ENCODE results near the gene MACF1.
A peak's percentile ranks its signal among the peaks of the same experiment; 100 is the strongest.

MACF1 gene

DNA sequence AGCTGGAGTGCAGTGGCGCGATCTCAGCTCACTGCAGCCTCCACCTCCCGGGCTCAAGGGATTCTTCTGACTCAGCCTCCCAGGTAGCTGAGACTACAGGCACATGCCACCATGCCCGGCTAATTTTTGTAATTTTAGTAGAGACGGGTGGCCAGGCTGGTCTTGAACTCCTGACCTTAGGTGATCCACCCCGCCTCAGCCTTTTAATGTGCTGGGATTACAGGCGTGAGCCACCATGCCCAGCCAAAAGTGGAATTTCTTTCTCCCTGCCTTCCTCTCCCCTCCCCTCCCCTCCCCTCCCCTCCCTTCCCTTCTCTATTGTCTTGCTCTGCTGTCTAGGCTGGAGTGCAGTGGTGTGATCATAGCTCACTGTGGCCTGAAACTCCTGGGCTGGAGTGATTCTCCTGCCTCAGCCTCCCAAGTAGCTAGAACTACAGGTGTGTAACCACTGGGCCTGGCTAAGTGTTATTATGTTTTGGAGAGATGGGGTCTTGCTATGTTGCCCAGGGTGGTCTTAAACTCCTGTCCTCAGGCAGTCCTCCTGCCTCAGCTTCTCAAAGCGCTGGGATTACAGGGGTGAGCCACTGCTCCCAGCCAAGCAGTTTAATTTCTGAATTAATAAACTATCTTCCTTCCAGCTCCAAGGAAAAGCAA is 10.0 kb upstream of the MACF1 start:
- Histone ChIP-seq H3K27me3 (replicated peaks) (no peaks in the 10 kb centered on the region), H3K4me3 (ENCODE audit: low read depth, low read length) (no peak overlapping the region), H3K27ac (peak overlapping the region; percentile 30), H3K36me3 (replicated peaks) (no peaks in the 10 kb centered on the region)
- no peak for DNase-seq
- TF ChIP-seq, protein P1, sequence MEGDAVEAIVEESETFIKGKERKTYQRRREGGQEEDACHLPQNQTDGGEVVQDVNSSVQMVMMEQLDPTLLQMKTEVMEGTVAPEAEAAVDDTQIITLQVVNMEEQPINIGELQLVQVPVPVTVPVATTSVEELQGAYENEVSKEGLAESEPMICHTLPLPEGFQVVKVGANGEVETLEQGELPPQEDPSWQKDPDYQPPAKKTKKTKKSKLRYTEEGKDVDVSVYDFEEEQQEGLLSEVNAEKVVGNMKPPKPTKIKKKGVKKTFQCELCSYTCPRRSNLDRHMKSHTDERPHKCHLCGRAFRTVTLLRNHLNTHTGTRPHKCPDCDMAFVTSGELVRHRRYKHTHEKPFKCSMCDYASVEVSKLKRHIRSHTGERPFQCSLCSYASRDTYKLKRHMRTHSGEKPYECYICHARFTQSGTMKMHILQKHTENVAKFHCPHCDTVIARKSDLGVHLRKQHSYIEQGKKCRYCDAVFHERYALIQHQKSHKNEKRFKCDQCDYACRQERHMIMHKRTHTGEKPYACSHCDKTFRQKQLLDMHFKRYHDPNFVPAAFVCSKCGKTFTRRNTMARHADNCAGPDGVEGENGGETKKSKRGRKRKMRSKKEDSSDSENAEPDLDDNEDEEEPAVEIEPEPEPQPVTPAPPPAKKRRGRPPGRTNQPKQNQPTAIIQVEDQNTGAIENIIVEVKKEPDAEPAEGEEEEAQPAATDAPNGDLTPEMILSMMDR (IDR thresholded peaks at IDR 0.05; ENCODE audit: low read depth, low read length, missing control alignments): no peak
- in situ Hi-C loops (cut with HindIII; ENCODE audit: low pct_ligation_motif_present, low sequenced_read_pairs): no loop called here

DNA sequence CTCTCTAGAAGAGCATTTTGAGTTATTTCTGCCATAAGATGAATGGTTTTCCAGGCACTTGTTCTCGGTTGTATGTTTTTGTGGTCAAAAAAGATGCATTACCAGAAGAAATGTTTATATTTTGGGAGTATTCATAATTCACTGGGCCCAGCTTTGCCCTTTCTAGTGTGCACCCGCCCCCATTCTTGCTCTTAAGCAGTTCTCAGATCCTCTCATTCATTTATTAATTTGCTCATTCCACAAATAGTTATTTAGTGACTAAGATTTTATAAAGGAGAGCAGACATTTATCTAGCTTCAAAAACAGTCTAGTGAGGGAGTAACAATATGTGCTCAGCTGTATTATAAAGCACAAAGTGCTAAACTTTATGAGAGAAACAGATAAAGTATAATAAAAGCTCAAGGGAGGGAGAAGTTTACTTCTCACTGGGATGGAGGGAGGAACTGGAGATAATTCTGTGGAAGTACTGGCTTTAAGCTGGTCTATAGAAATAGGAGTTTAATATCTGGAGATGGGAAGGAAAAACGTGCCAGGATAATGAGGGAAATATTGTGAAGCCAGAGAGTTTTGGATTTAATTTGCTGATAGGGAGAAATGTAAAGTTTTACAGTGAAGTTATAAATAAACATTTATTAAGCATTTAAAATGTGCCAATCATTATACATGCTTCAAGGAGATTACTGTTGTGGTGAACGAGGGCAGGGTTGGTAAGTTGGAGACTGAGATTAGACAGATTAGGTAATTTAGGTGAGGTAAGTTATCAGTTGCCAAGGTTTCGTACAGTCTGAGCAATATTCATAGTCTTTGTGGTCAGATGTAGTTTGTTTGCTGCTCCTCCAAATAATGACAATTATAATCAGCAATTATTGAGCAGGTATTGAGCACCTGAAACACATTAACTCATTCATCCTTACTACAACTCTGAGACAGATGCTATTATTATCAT is 9.1 kb upstream of the MACF1 start:
- no peak overlapping the region for H3K4me3 ChIP-seq (ENCODE audit: low read depth, low read length)
- in situ Hi-C loops (cut with HindIII; ENCODE audit: low pct_ligation_motif_present, low sequenced_read_pairs): no loop called here
- H3K36me3 ChIP-seq (replicated peaks): no peaks in the 10 kb centered on the region
- no peak for DNase-seq
- TF ChIP-seq, protein P1 (IDR thresholded peaks at IDR 0.05; ENCODE audit: low read depth, low read length, missing control alignments): no peak
- no peaks in the 10 kb centered on the region for H3K27me3 ChIP-seq (replicated peaks)
- peak overlapping the region; percentile 30 for H3K27ac ChIP-seq

DNA sequence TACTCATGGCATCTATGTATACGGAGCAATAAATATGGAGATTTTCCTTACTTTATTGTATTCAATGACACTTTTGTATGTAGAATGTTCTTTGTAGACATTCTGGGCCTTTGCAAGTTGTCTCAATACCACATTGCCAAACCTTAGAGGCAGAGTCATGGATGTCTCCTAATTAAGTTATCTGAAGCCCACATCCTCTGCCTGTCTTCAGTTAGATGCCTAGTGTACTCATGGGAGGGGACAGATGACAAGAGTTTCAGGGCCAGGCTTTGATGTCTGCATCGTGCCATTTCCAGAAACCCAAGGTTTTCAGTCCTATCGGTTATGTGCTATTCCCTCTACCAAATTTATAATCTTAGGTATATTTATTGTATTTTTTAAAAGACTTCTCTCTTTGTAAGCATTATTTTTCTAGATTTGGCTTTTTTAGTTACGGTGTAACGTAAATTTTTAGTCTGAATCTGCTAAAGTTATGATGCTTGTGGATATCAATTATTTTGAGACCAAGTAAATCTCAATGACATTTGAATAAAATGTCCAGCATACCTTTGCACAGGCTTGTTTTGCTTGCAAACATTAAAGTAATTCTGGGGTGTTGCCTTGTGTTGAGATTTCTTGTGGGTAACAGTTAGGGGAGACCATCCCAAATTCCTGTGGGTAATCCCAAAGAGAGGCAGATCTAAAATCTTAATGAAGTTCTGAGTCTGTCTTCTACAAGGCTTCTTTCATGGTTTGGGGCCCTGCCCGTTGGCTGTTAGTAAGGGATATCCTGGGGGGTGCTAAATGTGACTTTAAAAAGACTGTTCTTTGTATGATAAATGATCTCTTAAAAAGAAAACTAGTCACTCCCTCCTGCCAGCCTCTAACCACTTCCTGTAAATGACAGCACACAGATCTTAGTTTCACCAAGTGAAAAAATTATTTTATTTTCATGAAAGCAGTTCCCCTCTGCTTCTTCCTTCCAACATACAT is 8.0 kb upstream of the MACF1 start:
- in situ Hi-C loops (cut with HindIII; ENCODE audit: low pct_ligation_motif_present, low sequenced_read_pairs): no loop called here
- TF ChIP-seq, protein P1 (IDR thresholded peaks at IDR 0.05; ENCODE audit: low read depth, low read length, missing control alignments): no peak
- Histone ChIP-seq H3K4me3 (ENCODE audit: low read depth, low read length) (no peak overlapping the region), H3K36me3 (replicated peaks) (no peaks in the 10 kb centered on the region), H3K27me3 (replicated peaks) (no peaks in the 10 kb centered on the region), H3K27ac (peak overlapping the region; percentile 43)
- no peak for DNase-seq

DNA sequence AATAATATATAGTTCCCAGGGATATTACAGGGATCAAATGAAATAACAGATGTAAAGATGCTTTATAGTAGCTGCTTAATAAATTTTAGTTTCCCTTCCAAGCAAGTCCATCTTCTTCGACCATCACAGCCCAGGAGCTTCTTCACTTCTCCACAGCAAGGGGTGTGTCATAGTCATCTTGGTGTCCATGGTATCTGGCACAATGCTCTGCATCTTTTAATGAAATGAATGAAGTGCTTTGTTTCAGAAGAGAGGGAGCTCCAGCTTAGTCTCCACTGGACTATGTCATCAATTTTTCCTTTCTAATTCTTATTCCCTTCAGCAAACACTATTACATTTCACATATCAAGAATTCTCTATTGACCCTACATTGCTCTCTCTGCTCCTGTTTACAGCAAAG is 4.9 kb upstream of the MACF1 start:
- DNase-seq: no peak
- H3K27me3 ChIP-seq (replicated peaks): no peaks in the 10 kb centered on the region
- TF ChIP-seq, protein P1 (IDR thresholded peaks at IDR 0.05; ENCODE audit: low read depth, low read length, missing control alignments): no peak
- H3K27ac ChIP-seq: no peak overlapping the region
- H3K4me3 ChIP-seq (ENCODE audit: low read depth, low read length): no peak overlapping the region
- no peaks in the 10 kb centered on the region for H3K36me3 ChIP-seq (replicated peaks)
- in situ Hi-C loops (cut with HindIII; ENCODE audit: low pct_ligation_motif_present, low sequenced_read_pairs): no loop called here

DNA sequence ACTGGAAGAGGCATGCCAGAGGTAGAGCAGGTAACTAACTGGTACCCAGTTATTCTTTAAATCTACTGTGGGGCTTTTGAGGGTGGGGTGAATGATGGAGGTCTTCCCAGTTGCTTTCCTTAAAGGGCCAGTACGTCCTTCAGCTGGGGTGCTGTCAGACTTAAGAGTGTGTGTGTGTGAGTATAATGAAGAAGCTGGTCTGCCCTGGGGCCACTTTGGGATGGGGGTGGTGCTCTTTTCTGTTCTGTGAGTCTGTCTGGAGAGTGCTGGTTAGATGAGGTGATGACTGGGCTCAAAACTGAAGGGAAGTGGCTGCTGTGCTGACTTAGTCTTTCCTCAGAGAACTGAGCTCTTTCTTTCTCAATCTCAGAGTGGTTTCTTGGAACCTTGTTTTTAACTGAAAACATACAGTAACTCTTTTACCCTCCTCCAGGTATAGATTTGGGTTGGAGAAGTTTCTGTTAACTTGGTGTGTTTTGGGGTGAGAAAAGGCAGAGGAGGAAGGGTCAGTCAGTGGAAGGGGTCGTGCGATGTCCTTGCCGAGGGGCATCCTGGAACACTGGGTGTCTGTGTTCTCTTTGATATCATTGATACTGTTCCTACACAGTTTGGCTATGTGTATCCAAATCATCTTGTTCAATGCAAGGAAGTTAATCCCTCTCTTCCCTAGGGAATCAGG is 746 bp downstream of the MACF1 start:
- in situ Hi-C loops (cut with HindIII; ENCODE audit: low pct_ligation_motif_present, low sequenced_read_pairs): no loop called here
- H3K27me3 ChIP-seq (replicated peaks): no peaks in the 10 kb centered on the region
- H3K4me3 ChIP-seq (ENCODE audit: low read depth, low read length): peak overlapping the region; percentile 63
- TF ChIP-seq, protein P1 (IDR thresholded peaks at IDR 0.05; ENCODE audit: low read depth, low read length, missing control alignments): no peak
- no peaks in the 10 kb centered on the region for H3K36me3 ChIP-seq (replicated peaks)
- peak overlapping the region; percentile 78 for H3K27ac ChIP-seq
- peak; percentile 76 for DNase-seq
